Osteoblast (primary cell): ENCODE results near the gene FZD7. TPM values are rescaled to one million over a fixed set of nuclear protein-coding genes. Genes with fewer than 3 reads are reported as not detected.

Experiments
- DNase-seq: peaks from one replicate; pipeline ENCODE4 v3.0.0; 2011; ENCODE audit warnings: low spot score, mixed read lengths; ENCODE audit not compliant: insufficient read length; ENCODE audit errors: missing footprints
- H2AFZ ChIP-seq: 2 replicates; pipeline ENCODE4 v1.6.0; 2011; ENCODE audit warnings: mild to moderate bottlenecking, low read length
- H3K27ac ChIP-seq: 2 replicates; pipeline ENCODE4 v1.5.1; 2011; ENCODE audit warnings: mild to moderate bottlenecking, low read depth, low read length, moderate library complexity
- H3K27me3 ChIP-seq: 2 replicates; pipeline ENCODE4 v1.6.0; 2012; ENCODE audit warnings: mild to moderate bottlenecking, control low read depth, inconsistent platforms, low read length, moderate library complexity; ENCODE audit not compliant: insufficient read depth
- H3K36me3 ChIP-seq: 2 replicates; pipeline ENCODE4 v1.5.1; 2011; ENCODE audit warnings: mild to moderate bottlenecking, low read length, control low read depth, moderate library complexity; ENCODE audit not compliant: insufficient read depth
- H3K4me1 ChIP-seq: 2 replicates; pipeline ENCODE4 v1.5.1; 2011; ENCODE audit warnings: mild to moderate bottlenecking, low read length, control low read depth, moderate library complexity; ENCODE audit not compliant: insufficient read depth
- H3K4me2 ChIP-seq: 2 replicates; pipeline ENCODE4 v1.6.0; 2011; ENCODE audit warnings: mild to moderate bottlenecking, low read length; ENCODE audit not compliant: insufficient read depth
- H3K4me3 ChIP-seq: fragments of 200-600 bp; sonication (generic); 3 replicates; pipeline ENCODE4 v1.5.1; 2012; ENCODE audit warnings: mild to moderate bottlenecking, low read length, inconsistent platforms; ENCODE audit not compliant: insufficient read depth
- H3K79me2 ChIP-seq: 2 replicates; pipeline ENCODE4 v1.6.0; 2012; ENCODE audit warnings: mild to moderate bottlenecking, low read length, control low read depth, inconsistent platforms; ENCODE audit not compliant: insufficient read depth
- H3K9me3 ChIP-seq: 2 replicates; pipeline ENCODE4 v1.5.1; 2011; ENCODE audit warnings: low read depth, low read length, control low read depth
- H4K20me1 ChIP-seq: 2 replicates; pipeline ENCODE4 v1.6.0; 2012; ENCODE audit warnings: mild to moderate bottlenecking, low read length, control low read depth; ENCODE audit not compliant: insufficient read depth
- total RNA-seq: library from RNA; depleted of rRNA; stranded (reverse); fragments of >200 nt; gene quantifications from 2 replicates; pipeline ENCODE4 v1.2.3, GENCODE V29; 2012
- TF ChIP-seq, protein P1 (sequence below): IDR thresholded peaks from 2 replicates; pipeline ENCODE4 v1.5.1; 2011; ENCODE audit warnings: mild to moderate bottlenecking, low read depth, low read length, moderate library complexity; ENCODE audit errors: extremely low read depth

FZD7 gene
- total RNA-seq, 1 donor, result 73.8 TPM

DNA sequence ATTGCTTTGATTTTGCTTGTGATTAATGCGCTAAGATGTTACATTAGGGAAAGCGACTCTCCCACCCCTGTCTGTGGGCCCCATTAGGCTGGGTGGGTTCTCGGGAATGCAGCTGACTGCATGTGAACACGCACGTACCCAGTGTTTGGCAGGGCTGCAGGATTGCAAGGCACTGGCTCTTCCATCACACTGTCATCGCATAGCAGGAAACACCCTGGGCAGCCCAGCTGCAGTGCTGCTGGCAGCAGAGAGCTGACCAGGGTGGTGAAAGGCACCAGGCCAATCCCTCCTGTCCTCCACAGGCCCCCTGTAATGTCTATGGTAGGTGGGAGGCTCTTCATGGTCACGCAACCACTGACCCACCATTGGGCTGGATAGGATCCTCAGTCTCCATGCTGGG is 34.4 kb upstream of the FZD7 start:
- H3K4me2 ChIP-seq, result no peak overlapping the region
- H3K27me3 ChIP-seq, result no peaks in the 10 kb centered on the region

DNA sequence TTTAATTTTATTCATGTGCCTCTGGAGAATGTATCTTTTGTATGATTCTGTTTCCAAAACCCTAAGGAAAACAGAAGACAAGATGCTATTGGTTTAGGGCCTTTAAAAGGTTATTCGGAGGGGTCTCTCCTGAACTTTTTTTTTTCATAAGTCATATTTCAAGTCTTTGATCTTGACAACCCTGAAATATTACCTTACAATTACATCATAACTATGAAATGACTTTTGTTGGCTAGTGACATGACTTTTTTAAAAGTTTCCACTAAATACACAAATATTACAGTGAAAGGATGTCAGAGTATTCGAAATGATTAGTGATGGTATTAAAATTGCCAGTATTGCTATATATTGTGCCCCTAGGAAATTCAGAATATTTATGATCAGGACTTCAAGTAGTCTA is 31.8 kb upstream of the FZD7 start:
- Histone ChIP-seq H3K4me3 (no peak overlapping the region), H3K27ac (no peak overlapping the region), H3K4me2 (no peak overlapping the region), H3K4me1 (peaks cover under 1% of the 10 kb centered on the region), H3K27me3 (no peaks in the 10 kb centered on the region), H2AFZ (no peak overlapping the region), H4K20me1 (no peaks in the 10 kb centered on the region), H3K36me3 (no peaks in the 10 kb centered on the region), H3K9me3 (no peaks in the 10 kb centered on the region), H3K79me2 (no peaks in the 10 kb centered on the region)
- no peak for DNase-seq
- TF ChIP-seq, protein P1, sequence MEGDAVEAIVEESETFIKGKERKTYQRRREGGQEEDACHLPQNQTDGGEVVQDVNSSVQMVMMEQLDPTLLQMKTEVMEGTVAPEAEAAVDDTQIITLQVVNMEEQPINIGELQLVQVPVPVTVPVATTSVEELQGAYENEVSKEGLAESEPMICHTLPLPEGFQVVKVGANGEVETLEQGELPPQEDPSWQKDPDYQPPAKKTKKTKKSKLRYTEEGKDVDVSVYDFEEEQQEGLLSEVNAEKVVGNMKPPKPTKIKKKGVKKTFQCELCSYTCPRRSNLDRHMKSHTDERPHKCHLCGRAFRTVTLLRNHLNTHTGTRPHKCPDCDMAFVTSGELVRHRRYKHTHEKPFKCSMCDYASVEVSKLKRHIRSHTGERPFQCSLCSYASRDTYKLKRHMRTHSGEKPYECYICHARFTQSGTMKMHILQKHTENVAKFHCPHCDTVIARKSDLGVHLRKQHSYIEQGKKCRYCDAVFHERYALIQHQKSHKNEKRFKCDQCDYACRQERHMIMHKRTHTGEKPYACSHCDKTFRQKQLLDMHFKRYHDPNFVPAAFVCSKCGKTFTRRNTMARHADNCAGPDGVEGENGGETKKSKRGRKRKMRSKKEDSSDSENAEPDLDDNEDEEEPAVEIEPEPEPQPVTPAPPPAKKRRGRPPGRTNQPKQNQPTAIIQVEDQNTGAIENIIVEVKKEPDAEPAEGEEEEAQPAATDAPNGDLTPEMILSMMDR, result no peak

More for the DNA sequence above, 34.4 kb upstream of the FZD7 start:
- Histone ChIP-seq H4K20me1 (no peaks in the 10 kb centered on the region), H3K27ac (no peak overlapping the region), H3K36me3 (no peaks in the 10 kb centered on the region), H3K4me3 (no peak overlapping the region), H3K79me2 (no peaks in the 10 kb centered on the region), H3K4me1 (no peaks in the 10 kb centered on the region), H3K9me3 (no peaks in the 10 kb centered on the region), H2AFZ (no peak overlapping the region)
- TF ChIP-seq, protein P1, result no peak
- no peak for DNase-seq

DNA sequence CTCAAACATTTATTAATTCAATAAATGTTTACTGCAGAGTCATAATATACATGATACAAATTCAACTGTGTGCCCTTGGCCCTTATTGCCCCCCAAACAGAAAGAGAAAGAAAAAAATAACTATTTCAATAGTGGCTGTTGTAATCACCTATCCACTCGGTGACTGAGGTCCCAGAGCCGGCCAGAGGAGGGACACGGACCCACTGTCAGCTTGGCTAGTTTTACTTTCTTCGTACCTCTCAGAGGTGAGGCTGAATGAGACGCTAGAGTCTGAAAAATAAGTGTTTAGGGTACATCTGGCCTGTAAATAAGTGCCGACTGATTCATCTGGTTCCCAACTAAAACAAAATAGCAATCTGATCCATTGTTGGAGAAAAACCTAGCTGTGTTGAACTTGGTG is 31.3 kb upstream of the FZD7 start:
- TF ChIP-seq, protein P1, result no peak
- Histone ChIP-seq H4K20me1 (no peaks in the 10 kb centered on the region), H3K27me3 (no peaks in the 10 kb centered on the region), H3K4me1 (peaks cover 6% of the 10 kb centered on the region), H3K4me3 (no peak overlapping the region), H3K79me2 (no peaks in the 10 kb centered on the region), H3K4me2 (no peak overlapping the region), H3K9me3 (no peaks in the 10 kb centered on the region), H2AFZ (no peak overlapping the region), H3K36me3 (no peaks in the 10 kb centered on the region), H3K27ac (no peak overlapping the region)
- no peak for DNase-seq

DNA sequence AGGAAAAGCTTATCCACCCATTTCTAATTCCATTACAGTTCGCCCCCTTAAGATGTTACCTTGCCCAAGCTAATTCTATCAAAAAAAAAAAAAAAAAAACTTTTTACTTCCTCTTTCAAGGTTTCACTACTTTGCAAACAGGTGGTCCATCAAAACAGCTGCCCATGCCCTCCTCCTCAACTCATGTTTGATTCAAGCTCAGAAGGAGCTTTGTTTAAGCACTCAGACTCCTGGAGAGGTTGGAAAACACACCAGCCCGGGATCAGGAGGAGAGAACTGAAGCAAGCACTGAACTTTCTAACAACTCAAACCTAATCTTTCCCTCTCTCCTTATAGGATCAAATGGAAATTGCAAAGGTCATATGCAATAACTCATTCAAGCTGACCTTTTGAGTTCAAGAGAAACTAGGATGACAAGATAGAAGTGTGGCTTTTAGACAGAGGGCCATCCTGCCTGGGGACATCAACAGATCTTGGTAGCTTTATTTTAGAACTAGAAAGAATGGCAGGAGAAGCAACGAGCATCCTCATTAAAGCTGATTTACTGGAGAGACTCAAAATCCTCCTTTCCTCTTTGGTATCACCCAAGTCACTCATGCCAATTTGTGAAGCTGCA is 28.3 kb upstream of the FZD7 start:
- Histone ChIP-seq H3K79me2 (no peaks in the 10 kb centered on the region), H3K27me3 (no peaks in the 10 kb centered on the region), H2AFZ (no peak overlapping the region), H3K4me2 (no peak overlapping the region), H3K27ac (no peak overlapping the region), H3K4me3 (no peak overlapping the region), H4K20me1 (no peaks in the 10 kb centered on the region), H3K9me3 (no peaks in the 10 kb centered on the region), H3K36me3 (no peaks in the 10 kb centered on the region), H3K4me1 (peaks cover 7% of the 10 kb centered on the region)
- TF ChIP-seq, protein P1, result no peak
- no peak for DNase-seq
